IPS-18c (cell line): ENCODE measurements around the gene MAN2C1.
"Not testable (repeated sequence)": the region's sequence is repeated elsewhere in the genome, so short reads cannot be mapped to it uniquely, and the experiment has no call there.

Experiments used
- H3K4me3 ChIP-seq: 2 replicates; pipeline ENCODE4 v1.7.0; 2013; ENCODE audit warnings: low read depth, mild to moderate bottlenecking, low read length, moderate library complexity; ENCODE audit not compliant: insufficient read depth
- H3K9me3 ChIP-seq: one replicate; pipeline ENCODE4 v1.6.1; 2013; ENCODE audit warnings: mild to moderate bottlenecking, low read length, moderate library complexity; ENCODE audit not compliant: control insufficient read depth, insufficient read depth

MAN2C1 gene

GRCh38 chr15:75329571-75329970 lies 38.8 kb downstream of the MAN2C1 start:
- no peaks in the 10 kb centered on the region for H3K9me3 ChIP-seq
- H3K4me3 ChIP-seq: no peak overlapping the region

- Histone ChIP-seq H3K4me3 (no peak overlapping the region), H3K9me3 (no peaks in the 10 kb centered on the region)
Measured at GRCh38 chr15:75328493-75329314, 39.7 kb downstream of the MAN2C1 start.

GRCh38 chr15:75327491-75327890 lies 40.9 kb downstream of the MAN2C1 start:
- Histone ChIP-seq H3K4me3 (no peak overlapping the region), H3K9me3 (no peaks in the 10 kb centered on the region)

GRCh38 chr15:75327005-75327404 lies 41.4 kb downstream of the MAN2C1 start:
- H3K9me3 ChIP-seq: no peaks in the 10 kb centered on the region
- H3K4me3 ChIP-seq: no peak overlapping the region

GRCh38 chr15:75325922-75326321 lies 42.5 kb downstream of the MAN2C1 start:
- Histone ChIP-seq H3K4me3 (no peak overlapping the region), H3K9me3 (no peaks in the 10 kb centered on the region)

GRCh38 chr15:75321711-75322110 lies 46.7 kb downstream of the MAN2C1 start:
- Histone ChIP-seq H3K4me3 (no peak overlapping the region), H3K9me3 (peaks cover 2% of the 10 kb centered on the region)

GRCh38 chr15:75319231-75319897 lies 49.0 kb downstream of the MAN2C1 start:
- H3K9me3 ChIP-seq: not testable (repeated sequence)

GRCh38 chr15:75314552-75315290 lies 53.7 kb downstream of the MAN2C1 start:
- no peaks in the 10 kb centered on the region for H3K9me3 ChIP-seq
- no peak overlapping the region for H3K4me3 ChIP-seq

More at GRCh38 chr15:75319231-75319897, 49.0 kb downstream of the MAN2C1 start:
- not testable (repeated sequence) for H3K4me3 ChIP-seq

GRCh38 chr15:75313116-75313845 lies 55.1 kb downstream of the MAN2C1 start:
- Histone ChIP-seq H3K9me3 (no peaks in the 10 kb centered on the region), H3K4me3 (no peak overlapping the region)

- H3K9me3 ChIP-seq, H3K4me3 ChIP-seq: not testable (repeated sequence)
Measured at GRCh38 chr15:75312548-75312947, 55.9 kb downstream of the MAN2C1 start.

- Histone ChIP-seq H3K9me3 (no peaks in the 10 kb centered on the region), H3K4me3 (no peak overlapping the region)
Measured at GRCh38 chr15:75309711-75310110, 58.7 kb downstream of the MAN2C1 start.

- no peaks in the 10 kb centered on the region for H3K9me3 ChIP-seq
- H3K4me3 ChIP-seq: no peak overlapping the region
Measured at GRCh38 chr15:75307778-75308390, 60.5 kb downstream of the MAN2C1 start.

- Histone ChIP-seq H3K4me3 (no peak overlapping the region), H3K9me3 (no peaks in the 10 kb centered on the region)
Measured at GRCh38 chr15:75306188-75306587, 62.2 kb downstream of the MAN2C1 start.
